DND-41 (cell line): Measurements from ENCODE around the gene TSTD2.

ENCODE experiments used
- ATAC-seq: fragments of 200-7000 bp; cut with Tn5 transposase; 3 replicates; pipeline ENCODE4 v1.9.1; 2021; ENCODE audit warnings: low read depth; ENCODE audit not compliant: insufficient read depth
- DNase-seq: peaks from one replicate; pipeline ENCODE4 v3.0.0-alpha.2; 2020
- H2AFZ ChIP-seq: 2 replicates; pipeline ENCODE4 v1.6.0; 2012; ENCODE audit warnings: low read depth, low read length
- H3K27ac ChIP-seq: 2 replicates; pipeline ENCODE4 v1.5.1; 2012; ENCODE audit warnings: low read length, inconsistent platforms
- H3K27me3 ChIP-seq: fragments of 200-600 bp; sonication (generic); 2 replicates; pipeline ENCODE4 v1.6.0; 2012; ENCODE audit warnings: low read length, mild to moderate bottlenecking, inconsistent platforms; ENCODE audit not compliant: insufficient read depth, poor library complexity
- H3K36me3 ChIP-seq: 2 replicates; pipeline ENCODE4 v1.5.1; 2012; ENCODE audit warnings: low read length, inconsistent platforms; ENCODE audit not compliant: insufficient read depth
- H3K4me1 ChIP-seq: 2 replicates; pipeline ENCODE4 v1.5.1; 2012; ENCODE audit warnings: mild to moderate bottlenecking, low read length; ENCODE audit not compliant: insufficient read depth
- H3K4me2 ChIP-seq: 2 replicates; pipeline ENCODE4 v1.6.0; 2012; ENCODE audit warnings: mild to moderate bottlenecking, moderate library complexity, low read length, inconsistent platforms; ENCODE audit not compliant: insufficient read depth
- H3K4me3 ChIP-seq, 2 experiments: fragments of 200-600 bp in 1 of 2; shearing (Covaris generic) in 1 of 2; 2 replicates each; pipeline ENCODE4 v1.5.1; 2012 to 2016; ENCODE audit warnings: inconsistent platforms in 2 of 2, low read length in 2 of 2, mild to moderate bottlenecking in 2 of 2, low read depth in 1 of 2, moderate library complexity in 1 of 2
- H3K79me2 ChIP-seq: 2 replicates; pipeline ENCODE4 v1.6.0; 2012; ENCODE audit warnings: low read length, inconsistent platforms; ENCODE audit not compliant: insufficient read depth
- H3K9ac ChIP-seq: 2 replicates; pipeline ENCODE4 v1.6.0; 2012; ENCODE audit warnings: low read depth, mild to moderate bottlenecking, inconsistent platforms, low read length, moderate library complexity
- H3K9me3 ChIP-seq: 2 replicates; pipeline ENCODE4 v1.5.1; 2012; ENCODE audit warnings: low read length, moderate library complexity, mild to moderate bottlenecking, inconsistent platforms; ENCODE audit not compliant: insufficient read depth, severe bottlenecking
- H4K20me1 ChIP-seq: 2 replicates; pipeline ENCODE4 v1.6.0; 2012; ENCODE audit warnings: low read length; ENCODE audit not compliant: insufficient read depth
- EZH2 ChIP-seq: IDR thresholded peaks from 3 replicates; pipeline ENCODE4 v1.6.1; 2012; ENCODE audit warnings: borderline replicate concordance, low read depth, mild to moderate bottlenecking, moderate library complexity, low read length, inconsistent platforms; ENCODE audit not compliant: severe bottlenecking
- TF ChIP-seq, protein P1 (sequence below): IDR thresholded peaks from 2 replicates; pipeline ENCODE4 v1.5.1; 2012; ENCODE audit warnings: borderline replicate concordance, low read length, moderate library complexity, mild to moderate bottlenecking; ENCODE audit not compliant: poor library complexity, severe bottlenecking; ENCODE audit errors: extremely low read depth

The TSTD2 gene

DNA sequence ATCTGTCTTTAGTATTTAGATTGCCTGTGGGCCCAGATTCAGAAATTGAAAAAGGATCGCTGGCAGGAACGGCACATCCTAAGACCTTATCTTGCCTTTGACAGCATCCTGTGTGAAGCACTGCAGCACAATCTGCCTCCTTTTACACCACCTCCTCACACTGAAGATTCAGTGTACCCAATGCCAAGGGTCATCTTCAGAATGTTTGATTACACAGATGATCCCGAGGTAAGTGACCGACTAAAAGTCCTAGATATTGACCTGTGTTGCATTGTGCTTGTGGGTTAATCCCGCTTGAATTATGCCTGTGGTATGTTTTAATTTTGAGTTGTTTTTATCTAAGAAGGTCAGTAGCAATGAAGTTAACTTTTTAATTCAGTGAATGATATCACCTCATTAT is 14.8 kb upstream of the TSTD2 start:
- no peak for TF ChIP-seq EZH2
- TF ChIP-seq, protein P1, sequence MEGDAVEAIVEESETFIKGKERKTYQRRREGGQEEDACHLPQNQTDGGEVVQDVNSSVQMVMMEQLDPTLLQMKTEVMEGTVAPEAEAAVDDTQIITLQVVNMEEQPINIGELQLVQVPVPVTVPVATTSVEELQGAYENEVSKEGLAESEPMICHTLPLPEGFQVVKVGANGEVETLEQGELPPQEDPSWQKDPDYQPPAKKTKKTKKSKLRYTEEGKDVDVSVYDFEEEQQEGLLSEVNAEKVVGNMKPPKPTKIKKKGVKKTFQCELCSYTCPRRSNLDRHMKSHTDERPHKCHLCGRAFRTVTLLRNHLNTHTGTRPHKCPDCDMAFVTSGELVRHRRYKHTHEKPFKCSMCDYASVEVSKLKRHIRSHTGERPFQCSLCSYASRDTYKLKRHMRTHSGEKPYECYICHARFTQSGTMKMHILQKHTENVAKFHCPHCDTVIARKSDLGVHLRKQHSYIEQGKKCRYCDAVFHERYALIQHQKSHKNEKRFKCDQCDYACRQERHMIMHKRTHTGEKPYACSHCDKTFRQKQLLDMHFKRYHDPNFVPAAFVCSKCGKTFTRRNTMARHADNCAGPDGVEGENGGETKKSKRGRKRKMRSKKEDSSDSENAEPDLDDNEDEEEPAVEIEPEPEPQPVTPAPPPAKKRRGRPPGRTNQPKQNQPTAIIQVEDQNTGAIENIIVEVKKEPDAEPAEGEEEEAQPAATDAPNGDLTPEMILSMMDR, result no peak
- H3K4me2 ChIP-seq, result no peak overlapping the region
- peaks cover 4% of the 10 kb centered on the region; the same call in 1 of the 2 replicates for H4K20me1 ChIP-seq
- no peaks in the 10 kb centered on the region for H3K27me3 ChIP-seq
- H3K4me3 ChIP-seq, result no peak overlapping the region
- no peak for ATAC-seq
- H3K27ac ChIP-seq, result no peak overlapping the region
- no peak overlapping the region for H2AFZ ChIP-seq
- no peak overlapping the region for H3K9ac ChIP-seq
- no peak for DNase-seq
- peaks cover 89% of the 10 kb centered on the region for H3K36me3 ChIP-seq
- H3K9me3 ChIP-seq, result no peaks in the 10 kb centered on the region
- no peaks in the 10 kb centered on the region for H3K4me1 ChIP-seq
- peaks cover 15% of the 10 kb centered on the region for H3K79me2 ChIP-seq

DNA sequence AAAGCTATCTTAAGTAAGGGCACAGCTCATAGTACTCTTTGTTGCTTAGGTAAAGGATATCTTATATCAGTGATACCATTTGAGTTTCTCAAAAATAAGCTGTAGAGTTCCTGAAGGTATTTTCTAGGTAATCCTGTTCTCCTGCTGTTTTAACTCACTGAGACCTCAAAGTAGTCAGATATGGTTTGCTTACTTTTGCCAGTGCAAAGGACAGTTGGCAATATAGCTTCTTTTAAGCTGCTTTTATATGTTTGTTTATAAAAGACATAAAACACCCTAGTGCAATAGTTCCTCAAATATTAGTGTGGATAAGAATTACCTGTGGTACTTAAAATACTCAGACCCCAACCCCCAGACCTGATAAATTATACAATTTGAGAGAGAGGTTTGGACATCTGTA is 12.6 kb upstream of the TSTD2 start:
- ATAC-seq (no peak), DNase-seq (no peak)
- Histone ChIP-seq H3K27ac (no peak overlapping the region), H3K79me2 (peaks cover 32% of the 10 kb centered on the region), H3K9me3 (no peaks in the 10 kb centered on the region), H3K36me3 (peaks cover 87% of the 10 kb centered on the region), H3K4me2 (no peak overlapping the region), H3K4me3 (no peak overlapping the region), H4K20me1 (peaks cover 5% of the 10 kb centered on the region; the same call in 1 of the 2 replicates), H3K27me3 (no peaks in the 10 kb centered on the region), H2AFZ (no peak overlapping the region), H3K4me1 (no peaks in the 10 kb centered on the region), H3K9ac (no peak overlapping the region)
- TF ChIP-seq, protein P1, result no peak

GRCh38 chr9:97640325-97640724 is 7.2 kb upstream of the TSTD2 start:
- H3K36me3 ChIP-seq, result peaks cover 61% of the 10 kb centered on the region
- H4K20me1 ChIP-seq, result peaks cover 42% of the 10 kb centered on the region; the same call in 1 of the 2 replicates
- H3K4me1 ChIP-seq, result peaks cover 34% of the 10 kb centered on the region
- no peak for DNase-seq
- no peak overlapping the region for H2AFZ ChIP-seq
- no peak overlapping the region for H3K9ac ChIP-seq
- no peak for ATAC-seq
- no peak overlapping the region for H3K4me3 ChIP-seq
- TF ChIP-seq, protein P1, result no peak
- TF ChIP-seq EZH2, result no peak
- H3K79me2 ChIP-seq, result peaks cover 84% of the 10 kb centered on the region
- H3K27me3 ChIP-seq, result no peaks in the 10 kb centered on the region
- no peak overlapping the region for H3K4me2 ChIP-seq
- no peaks in the 10 kb centered on the region for H3K9me3 ChIP-seq
- no peak overlapping the region for H3K27ac ChIP-seq

- Histone ChIP-seq H2AFZ (no peak overlapping the region), H3K27ac (no peak overlapping the region), H3K9ac (no peak overlapping the region), H3K27me3 (no peaks in the 10 kb centered on the region), H3K4me3 (no peak overlapping the region), H4K20me1 (peaks cover 53% of the 10 kb centered on the region), H3K9me3 (no peaks in the 10 kb centered on the region), H3K36me3 (peaks cover 50% of the 10 kb centered on the region), H3K4me2 (peak overlapping the region; percentile 41; the same call in 1 of the 2 replicates), H3K4me1 (peaks cover 45% of the 10 kb centered on the region), H3K79me2 (peaks cover 89% of the 10 kb centered on the region)
- no peak for ATAC-seq
- no peak for DNase-seq
- TF ChIP-seq, protein P1, result no peak
- no peak for TF ChIP-seq EZH2
Observed at GRCh38 chr9:97638666-97639065, 5.5 kb upstream of the TSTD2 start.
